Ovary (tissue), 9 donors: Measurements from ENCODE around the gene HLA-B. TPM values are rescaled to one million over a fixed set of nuclear protein-coding genes. Genes with fewer than 3 reads are reported as not detected.
"Not testable (repeated sequence)": the region's sequence is repeated elsewhere in the genome, so short reads cannot be mapped to it uniquely, and the experiment has no call there.

Experiments
- DNase-seq, 5 donors: peaks; one replicate each; pipeline ENCODE4 v3.0.0-alpha.2; 2019 to 2020
- H3K27ac ChIP-seq, 2 donors: fragments of 200-600 bp; one replicate each; pipeline versions ENCODE4 v1.5.1 to v1.8.0; 2019 to 2022
- H3K27me3 ChIP-seq: fragments of 200-600 bp; one replicate; pipeline ENCODE4 v1.8.0; 2022
- H3K36me3 ChIP-seq: fragments of 200-600 bp; sonication (generic); one replicate; pipeline ENCODE4 v1.5.1; 2019
- H3K4me1 ChIP-seq: one replicate; pipeline ENCODE4 v1.8.1; 2013; ENCODE audit warnings: mild to moderate bottlenecking, moderate library complexity; ENCODE audit not compliant: insufficient read depth
- H3K4me3 ChIP-seq: fragments of 200-600 bp; sonication (generic); one replicate; pipeline ENCODE4 v1.5.1; 2017
- H3K9me3 ChIP-seq, 2 donors: fragments of 200-600 bp in 1 of 2; sonication (generic) in 1 of 2; one replicate each; pipeline versions ENCODE4 v1.5.1 to v1.8.1; 2013 to 2019; ENCODE audit warnings: mild to moderate bottlenecking in 1 of 2, moderate library complexity in 1 of 2
- EP300 ChIP-seq: sonication (generic); formaldehyde crosslinking; IDR thresholded peaks from one replicate; pipeline ENCODE4 v1.6.1; 2017; ENCODE audit warnings: antibody characterized with exemption
- POLR2A ChIP-seq: fragments of 450-650 bp; IDR thresholded peaks from one replicate; pipeline ENCODE4 v1.6.1; 2017; ENCODE audit warnings: antibody characterized with exemption, mild to moderate bottlenecking, moderate library complexity
- WGBS, 3 donors: extraction: QIAGEN DNeasy Blood & Tissue Kit in 1 of 3; methylation state at CpG; one replicate each; pipeline versions ENCODE4 v1.1.5 to v1.1.7; 2013 to 2017; 5-methylcytosine and 5-hydroxymethylcytosine counted together
- intact Hi-C, 4 donors: fragments of 100-400 bp; cut with DNase I; formaldehyde crosslinking; loops; one replicate each; pipeline versions ENCODE4 v1.11.0 to v1.15.1; 2022 to 2023
- polyA plus RNA-seq, 2 donors: library from polyadenylated mRNA; stranded (reverse); fragments of 200-250 nt in 1 of 2; fragments of 350-450 nt in 1 of 2; fragmentation: Illumina TruSeq in 1 of 2; extraction: RNeasy Lipid Tissue Mini Kit (QIAGEN cat#74804) in 1 of 2; gene quantifications; one replicate each; pipeline ENCODE4 v1.2.3, GENCODE V29; 2013 to 2014
- total RNA-seq, 7 donors: library from RNA; depleted of rRNA in 2 of 7; stranded (reverse); fragments of >200 nt in 2 of 7; fragmentation: NEBNext Ultra II Directional in 3 of 7; extraction: Animal tissue kit (Norgen Biotek cat#: 25700) in 3 of 7; gene quantifications; one replicate each; pipeline versions ENCODE4 v1.1.0 to v1.2.4, GENCODE V29; 2016 to 2023
- TF ChIP-seq, protein P1 (sequence below), 3 donors: fragments of 450-650 bp in 2 of 3; fragments of 200-600 bp in 1 of 3; IDR thresholded peaks; one replicate each; pipeline versions ENCODE4 v1.5.1 to v1.8.0; 2016 to 2022; ENCODE audit warnings: antibody characterized with exemption in 3 of 3, mild to moderate bottlenecking in 1 of 3
- donor health status: DM: no; HTN: no; CAD: no; lungs with moderate emphysema.
- donor health status: DM: no; HTN: no; CAD: no.
- donor health status: Bipolar disorder and iron deficiency.
- donor health status: DM: yes; HTN: yes; CAD: no.
- donor health status: DM: no; HTN: no; CAD: no.
- donor health status: DM: yes; HTN: yes; CAD: no.

HLA-B gene
- total and polyA plus RNA-seq, 9 donors, result 358 to 2,036 (median 530) TPM

DNA sequence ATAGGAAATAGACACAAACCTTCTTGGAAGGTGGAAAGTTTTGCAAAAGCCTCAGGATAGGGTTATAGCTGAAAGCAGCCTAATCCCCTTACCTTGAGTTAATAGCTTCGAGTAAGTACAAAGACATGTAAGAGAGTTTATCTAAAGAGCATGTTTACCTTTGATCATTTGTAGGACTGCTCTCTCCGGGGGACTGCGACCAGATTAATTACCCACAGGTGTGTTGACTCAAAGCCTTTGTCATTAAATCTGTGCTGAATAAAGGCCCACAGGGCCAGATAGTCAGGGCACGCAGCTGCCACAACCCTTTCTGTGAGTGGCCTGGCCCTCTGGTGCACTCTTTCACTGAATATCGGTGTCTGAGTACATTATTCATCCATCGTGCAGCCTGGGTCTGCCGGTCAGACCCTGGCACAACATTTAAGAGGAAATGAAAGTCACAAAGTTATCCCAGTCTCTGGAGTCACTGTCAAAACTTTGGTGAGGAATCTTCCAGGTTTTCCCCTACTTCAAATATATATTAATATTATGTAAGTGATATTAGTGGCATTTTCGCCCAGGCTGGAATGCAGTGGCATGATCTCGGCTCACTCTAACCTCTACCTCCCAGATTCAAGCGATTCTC is 41.0 kb upstream of the HLA-B start:
- peaks cover 7% of the 10 kb centered on the region for H3K4me1 ChIP-seq
- no peak overlapping the region for H3K4me3 ChIP-seq
- WGBS, 3 donors, result 73 to 80% (median 79%) methylated on average over 10 of the region's 10 CpGs
- TF ChIP-seq POLR2A (no peak), EP300 (no peak)
- TF ChIP-seq, protein P1, sequence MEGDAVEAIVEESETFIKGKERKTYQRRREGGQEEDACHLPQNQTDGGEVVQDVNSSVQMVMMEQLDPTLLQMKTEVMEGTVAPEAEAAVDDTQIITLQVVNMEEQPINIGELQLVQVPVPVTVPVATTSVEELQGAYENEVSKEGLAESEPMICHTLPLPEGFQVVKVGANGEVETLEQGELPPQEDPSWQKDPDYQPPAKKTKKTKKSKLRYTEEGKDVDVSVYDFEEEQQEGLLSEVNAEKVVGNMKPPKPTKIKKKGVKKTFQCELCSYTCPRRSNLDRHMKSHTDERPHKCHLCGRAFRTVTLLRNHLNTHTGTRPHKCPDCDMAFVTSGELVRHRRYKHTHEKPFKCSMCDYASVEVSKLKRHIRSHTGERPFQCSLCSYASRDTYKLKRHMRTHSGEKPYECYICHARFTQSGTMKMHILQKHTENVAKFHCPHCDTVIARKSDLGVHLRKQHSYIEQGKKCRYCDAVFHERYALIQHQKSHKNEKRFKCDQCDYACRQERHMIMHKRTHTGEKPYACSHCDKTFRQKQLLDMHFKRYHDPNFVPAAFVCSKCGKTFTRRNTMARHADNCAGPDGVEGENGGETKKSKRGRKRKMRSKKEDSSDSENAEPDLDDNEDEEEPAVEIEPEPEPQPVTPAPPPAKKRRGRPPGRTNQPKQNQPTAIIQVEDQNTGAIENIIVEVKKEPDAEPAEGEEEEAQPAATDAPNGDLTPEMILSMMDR (IDR thresholded peaks at IDR 0.05), result no peak
- H3K36me3 ChIP-seq, result no peaks in the 10 kb centered on the region
- H3K27me3 ChIP-seq, result no peaks in the 10 kb centered on the region
- intact Hi-C loops, result loop anchor here (1.0 to 5.0 kb wide), 3 partner anchors 43 to 44 kb away; no protein-coding TSS in a partner anchor
- H3K9me3 ChIP-seq, result no peaks in the 10 kb centered on the region
- no peak overlapping the region for H3K27ac ChIP-seq
- no peak for DNase-seq

DNA sequence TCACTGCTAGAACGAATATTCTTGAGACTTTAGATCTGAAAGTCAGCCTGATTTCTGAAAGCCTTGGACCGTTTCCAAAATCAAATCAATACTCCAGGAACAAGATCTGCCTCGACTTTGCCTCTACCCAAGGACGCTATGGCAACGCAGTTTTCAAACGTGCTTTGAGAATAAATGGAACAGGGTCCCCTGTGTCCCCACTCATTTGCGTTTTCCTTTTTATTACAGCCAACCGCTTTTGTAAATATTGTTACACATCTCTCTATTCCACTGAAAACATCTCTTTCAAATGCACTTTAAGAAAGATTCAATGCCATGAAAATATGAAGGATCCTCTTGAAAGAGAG is 40.1 kb upstream of the HLA-B start:
- not testable (repeated sequence) for H3K4me3 ChIP-seq, H3K27me3 ChIP-seq, H3K4me1 ChIP-seq, H3K27ac ChIP-seq, H3K36me3 ChIP-seq, DNase-seq, H3K9me3 ChIP-seq
- intact Hi-C loops, result loop anchor here (1.0 to 5.0 kb wide), 3 partner anchors 44 to 45 kb away; no protein-coding TSS in a partner anchor
- WGBS, 3 donors, result 13 to 23% (median 15%) methylated on average over 8 of the region's 8 CpGs
- TF ChIP-seq, protein P1 (IDR thresholded peaks at IDR 0.05), result peak in 1 of 3 donors; percentile 5

DNA sequence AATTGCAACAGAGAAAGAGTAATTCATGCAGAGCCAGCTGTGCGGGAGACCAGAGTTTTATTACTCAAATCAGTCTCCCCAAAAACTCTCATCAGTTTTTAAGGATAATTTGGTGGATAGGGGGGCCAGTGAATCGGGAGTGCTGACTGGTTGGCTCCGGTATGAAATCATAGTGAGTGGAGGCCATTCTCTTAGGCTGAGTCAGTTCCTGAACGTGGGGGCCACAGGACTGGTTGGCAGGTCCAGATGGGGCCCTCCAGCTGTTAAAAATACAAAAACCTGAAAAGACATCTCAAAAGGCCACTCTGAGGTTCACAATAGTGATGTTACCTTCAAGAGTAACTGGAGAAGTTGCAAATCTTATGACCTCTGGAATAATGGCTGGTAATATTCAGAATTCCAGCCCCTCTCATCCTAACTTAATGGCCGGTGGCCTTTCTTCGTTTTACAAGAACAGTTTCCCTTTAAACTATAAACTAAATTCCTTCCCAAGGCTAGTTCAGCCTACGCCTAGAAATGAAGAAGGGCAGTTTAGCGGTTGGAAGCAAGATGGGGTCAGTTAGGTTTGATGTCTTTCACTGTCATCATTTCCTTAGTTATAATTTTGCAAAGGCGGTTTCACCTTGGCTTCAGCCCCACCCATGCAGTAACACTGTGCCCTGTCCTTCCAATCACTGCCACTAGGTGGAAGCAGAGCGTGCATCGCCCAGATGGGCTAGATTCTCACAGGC is 39.6 kb upstream of the HLA-B start:
- Histone ChIP-seq H3K27me3 (no peaks in the 10 kb centered on the region), H3K4me3 (no peak overlapping the region), H3K9me3 (no peaks in the 10 kb centered on the region), H3K27ac (no peak overlapping the region), H3K4me1 (peaks cover 2% of the 10 kb centered on the region), H3K36me3 (no peaks in the 10 kb centered on the region)
- intact Hi-C loops, result loop anchor here (1.0 to 5.0 kb wide), 3 partner anchors 44 to 46 kb away; no protein-coding TSS in a partner anchor
- WGBS, 3 donors, result 37 to 41% (median 38%) methylated on average over 11 of the region's 11 CpGs
- no peak for TF ChIP-seq POLR2A
- TF ChIP-seq, protein P1 (IDR thresholded peaks at IDR 0.05), result peak; percentile 74 to 91 (median 77)
- peak; percentile 70 to 89 (median 87) for DNase-seq

DNA sequence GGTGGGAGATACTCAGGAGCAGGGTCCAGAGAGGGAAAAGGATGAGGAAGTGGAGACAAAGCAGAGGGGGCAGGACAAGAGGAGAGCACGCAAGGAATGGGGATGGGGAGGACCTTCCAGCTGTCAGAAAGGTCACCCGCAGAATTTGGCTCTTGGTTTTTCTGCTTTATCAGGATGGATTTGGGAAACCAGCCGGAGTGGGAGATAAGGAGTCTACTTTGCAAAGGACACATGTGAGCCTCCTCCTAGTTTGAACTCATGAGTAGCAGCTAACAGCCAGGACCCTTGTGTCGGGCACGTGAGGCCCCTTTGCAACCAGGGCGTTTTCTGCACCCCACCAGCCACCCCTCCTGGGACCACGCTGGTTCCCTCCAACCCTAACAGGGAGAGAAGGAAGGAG is 38.9 kb upstream of the HLA-B start:
- DNase-seq, result no peak

More for the DNA sequence above, 38.9 kb upstream of the HLA-B start:
- H3K4me1 ChIP-seq, result no peaks in the 10 kb centered on the region
- H3K27ac ChIP-seq, result no peak overlapping the region
- H3K36me3 ChIP-seq, result no peaks in the 10 kb centered on the region
- no peak overlapping the region for H3K4me3 ChIP-seq
- no peak for TF ChIP-seq POLR2A
- TF ChIP-seq EP300, result no peak
- TF ChIP-seq, protein P1 (IDR thresholded peaks at IDR 0.05), result no peak
- no peaks in the 10 kb centered on the region for H3K9me3 ChIP-seq
- intact Hi-C loops, result loop anchor here in 3 of 4 donors (2.0 to 5.0 kb wide), 2 partner anchors 45 to 46 kb away; no protein-coding TSS in a partner anchor
- 60 to 80% (median 72%) methylated on average over 7 of the region's 7 CpGs for WGBS, 3 donors
- no peaks in the 10 kb centered on the region for H3K27me3 ChIP-seq
